Measurements from ENCODE around the gene HLA-DPB1.

Gene HLA-DPB1

DNA sequence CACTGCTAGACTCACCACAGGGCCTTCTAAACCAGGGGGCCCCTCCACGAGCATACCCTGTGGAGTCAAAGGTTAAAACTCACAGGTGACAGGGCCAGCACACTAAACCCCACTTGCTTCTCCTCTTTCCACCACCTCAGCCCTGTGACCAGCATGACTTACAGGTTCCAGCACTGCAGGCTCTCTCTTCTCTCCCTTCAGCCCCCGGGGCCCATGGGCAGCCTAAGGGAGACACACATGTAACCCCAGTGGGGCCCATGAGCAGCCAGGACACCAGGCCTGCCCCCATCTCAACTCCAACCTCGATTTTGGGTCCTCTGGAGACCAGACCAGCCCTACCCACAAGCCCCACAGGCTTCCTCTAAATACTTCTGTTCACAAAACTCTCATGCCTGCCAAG is 28.0 kb downstream of the HLA-DPB1 start:
- no peak for DNase-seq (ENCODE audit: low read depth in 2 of 2)

DNA sequence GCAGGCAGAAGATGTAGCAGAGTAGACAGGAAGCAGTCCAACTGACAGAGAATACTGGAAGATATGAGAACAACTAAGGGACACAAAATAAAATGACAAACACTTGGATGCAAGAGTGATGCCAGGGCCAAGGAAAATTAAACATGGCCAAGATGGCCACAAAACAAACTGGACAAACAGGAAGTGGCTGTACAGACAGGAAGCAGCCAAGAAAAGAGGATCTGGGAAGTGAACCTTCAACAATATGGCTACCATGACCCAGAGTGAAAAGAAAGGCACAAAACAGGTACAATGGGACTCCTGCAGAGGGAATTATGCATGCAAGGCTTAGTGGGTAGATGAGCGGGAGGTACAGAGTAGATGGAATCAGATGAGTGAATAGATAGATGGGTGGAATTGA is 29.1 kb downstream of the HLA-DPB1 start:
- DNase-seq (ENCODE audit: low read depth in 2 of 2): no peak

DNA sequence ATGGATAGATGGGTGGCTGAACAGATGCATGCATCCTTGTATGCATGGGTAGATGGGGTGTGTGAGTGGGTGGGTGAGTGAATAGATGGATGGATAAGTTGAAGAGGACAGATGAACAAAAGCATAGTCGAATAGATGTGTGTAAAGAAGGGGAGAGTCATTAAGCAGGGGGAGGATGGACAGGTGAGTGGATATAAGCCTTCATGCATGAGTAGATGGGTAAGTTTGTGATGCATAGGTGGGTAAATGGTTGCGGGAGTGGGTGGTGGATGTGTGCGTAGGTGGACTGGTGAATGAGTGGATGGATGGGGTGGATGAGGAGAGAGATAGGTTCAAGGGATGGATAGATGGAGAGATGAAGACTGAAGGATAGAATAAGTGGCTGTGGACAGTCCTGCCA is 29.6 kb downstream of the HLA-DPB1 start:
- DNase-seq (ENCODE audit: low read depth in 2 of 2): no peak

DNA sequence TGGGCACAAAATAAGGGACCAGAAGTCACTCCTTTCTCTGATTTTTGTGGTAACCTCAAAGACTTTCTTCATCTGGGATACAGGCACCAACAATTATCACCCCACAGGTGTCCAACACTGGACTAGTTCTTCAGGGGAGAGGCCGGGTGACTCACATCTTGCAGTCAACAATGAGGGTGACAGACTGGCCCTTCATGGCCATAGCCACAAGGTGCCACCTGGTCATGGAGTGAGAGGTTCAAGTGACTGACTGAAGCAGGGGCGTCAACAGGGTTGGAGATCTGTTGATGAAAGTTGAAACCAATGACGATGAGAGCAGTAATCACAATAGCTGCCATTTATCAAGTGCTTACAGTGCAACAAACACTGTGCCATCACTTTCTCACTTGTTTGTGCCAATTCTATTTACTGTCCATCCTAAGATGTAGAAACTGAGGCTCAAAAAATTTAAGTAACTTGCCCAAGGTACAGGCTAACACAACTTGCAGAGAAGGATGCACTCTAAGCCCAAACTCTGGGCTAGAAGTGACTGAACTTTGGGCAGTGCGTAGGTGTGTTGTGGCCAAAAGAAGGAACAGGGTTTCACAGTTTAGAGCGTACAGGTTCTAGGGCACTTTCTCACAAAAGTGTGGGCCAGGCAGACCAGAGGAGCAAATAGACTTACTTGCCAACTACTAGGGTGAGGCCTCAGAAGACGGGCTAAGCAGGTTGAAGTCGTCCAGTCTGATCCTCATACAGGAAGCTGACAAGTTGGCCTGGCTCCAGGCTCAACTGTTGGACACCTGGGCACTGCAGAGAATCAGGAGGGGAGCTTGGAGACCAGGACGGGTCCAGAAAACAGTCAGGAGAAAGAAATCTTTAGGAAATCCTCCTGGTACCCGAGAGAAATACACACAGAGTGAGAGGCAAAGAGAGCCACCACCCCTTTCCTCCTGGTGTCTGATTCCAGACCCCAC is 30.4 kb downstream of the HLA-DPB1 start:
- no peak for DNase-seq (ENCODE audit: low read depth in 2 of 2)

DNA sequence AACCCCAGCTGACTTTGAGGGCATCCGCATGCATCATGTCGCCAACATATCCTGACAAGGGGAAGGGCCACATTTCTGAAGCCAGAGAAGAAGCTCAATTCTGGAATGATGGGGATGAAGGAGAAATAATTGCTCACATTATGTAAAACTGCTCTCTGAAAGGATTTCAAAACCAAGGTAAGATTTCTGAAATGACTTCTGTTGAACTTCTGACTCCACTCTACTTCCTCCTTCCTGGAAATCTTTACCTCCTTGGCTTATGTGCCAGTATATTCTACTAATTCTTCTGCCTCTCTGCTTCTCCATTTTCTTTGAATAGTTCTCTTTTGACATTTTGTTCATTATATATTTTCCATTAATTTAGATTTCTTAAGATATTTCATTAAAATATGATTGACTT is 31.9 kb downstream of the HLA-DPB1 start:
- DNase-seq (ENCODE audit: low read depth in 2 of 2): no peak

DNA sequence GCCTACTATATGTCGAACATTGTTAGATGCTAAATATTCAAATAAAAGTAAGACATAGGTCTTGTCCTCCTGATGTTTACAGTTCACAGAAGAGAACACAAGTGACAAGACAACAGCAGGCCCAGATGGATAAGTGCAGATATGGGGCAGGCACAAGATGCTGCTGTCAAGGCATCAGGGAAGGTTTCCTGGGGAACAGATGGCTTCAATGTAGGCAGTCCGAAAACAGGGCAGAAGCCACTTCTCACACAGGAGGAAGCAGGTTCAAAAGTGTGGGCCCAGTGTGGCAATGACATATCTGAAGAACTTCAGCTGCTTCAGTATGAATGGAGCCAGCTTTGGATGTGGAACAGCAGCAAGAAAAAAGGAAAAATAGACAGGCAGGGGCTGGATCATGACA is 32.5 kb downstream of the HLA-DPB1 start:
- no peak for DNase-seq (ENCODE audit: low read depth in 2 of 2)

DNA sequence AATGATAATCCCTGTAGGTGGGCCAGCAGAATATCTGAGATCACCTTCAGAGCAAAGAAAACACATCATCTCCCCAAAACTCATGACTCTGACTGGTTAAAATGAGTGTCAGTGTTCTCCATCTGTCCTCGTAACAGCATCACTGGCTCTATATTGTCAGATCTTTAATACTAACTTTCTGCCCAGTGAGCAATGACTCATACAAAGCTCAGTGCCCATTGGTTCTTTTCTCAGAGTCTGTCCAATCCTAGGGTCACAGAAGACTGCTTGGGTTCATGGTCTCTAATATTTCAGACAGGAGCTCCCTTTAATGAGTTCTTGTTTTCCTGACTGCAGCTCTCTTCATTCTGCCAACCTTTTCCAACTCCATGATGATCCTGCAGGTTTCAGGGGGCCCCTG is 36.4 kb downstream of the HLA-DPB1 start:
- DNase-seq (ENCODE audit: low read depth in 2 of 2): no peak

DNA sequence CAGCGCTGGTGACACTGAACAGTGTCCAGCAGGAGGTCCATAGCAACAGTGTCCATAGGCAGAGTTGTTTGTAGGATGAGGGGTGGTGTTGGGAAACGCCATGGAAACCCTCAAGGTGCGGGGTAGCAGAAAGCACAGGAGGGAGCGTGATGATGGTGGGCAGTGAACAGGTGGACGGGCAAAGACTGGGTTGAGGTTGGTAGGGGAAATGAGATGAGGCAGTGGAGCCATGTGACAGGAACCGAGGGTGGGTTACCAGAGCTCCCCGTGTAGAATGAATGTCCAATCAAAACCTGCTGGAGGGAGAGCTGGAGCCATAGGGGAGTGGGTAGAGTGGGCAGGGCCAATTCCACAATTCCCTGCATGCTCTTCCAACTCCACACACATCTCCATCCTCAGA is 38.0 kb downstream of the HLA-DPB1 start:
- no peak for DNase-seq (ENCODE audit: low read depth in 2 of 2)

DNA sequence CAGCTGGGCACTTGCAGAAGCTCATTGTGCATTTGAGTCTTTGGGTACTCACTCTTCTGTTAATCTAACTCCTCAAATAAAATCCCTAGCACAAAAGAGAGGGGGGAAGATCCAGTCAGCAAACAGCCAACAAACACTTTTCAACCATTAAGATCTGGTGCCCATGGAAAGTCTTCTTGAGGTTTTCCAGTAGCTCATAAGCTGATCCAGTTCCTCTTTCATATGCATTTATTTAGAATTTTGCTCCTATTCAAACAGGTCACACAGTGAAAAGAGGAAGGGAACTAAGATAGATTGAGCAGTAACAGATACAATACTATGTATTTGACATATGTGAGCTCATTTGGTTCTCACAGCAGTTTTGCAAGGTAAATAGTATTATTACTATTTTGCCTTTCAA is 38.6 kb downstream of the HLA-DPB1 start:
- DNase-seq (ENCODE audit: low read depth in 2 of 2): no peak

DNA sequence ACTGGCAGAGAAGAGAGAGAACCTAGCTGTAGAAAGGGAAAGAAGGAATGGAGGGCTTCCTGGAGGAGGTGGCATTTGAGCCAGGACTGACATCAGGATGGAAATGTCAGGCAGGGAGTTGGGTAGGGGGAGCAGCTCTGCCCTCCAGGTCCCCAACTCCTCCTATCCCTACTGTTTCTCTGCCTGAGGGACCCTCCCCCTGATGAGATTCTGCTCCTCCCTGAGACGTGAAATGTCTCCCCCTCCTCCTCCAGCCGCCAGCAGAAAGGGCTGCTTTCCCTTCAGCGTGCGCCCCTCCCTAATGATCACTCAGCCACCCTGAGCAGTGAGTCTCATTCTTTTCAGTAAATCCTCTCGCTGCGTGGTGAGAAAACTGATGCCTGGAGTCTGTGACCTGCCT is 40.6 kb downstream of the HLA-DPB1 start:
- DNase-seq (ENCODE audit: low read depth in 2 of 2): no peak

DNA sequence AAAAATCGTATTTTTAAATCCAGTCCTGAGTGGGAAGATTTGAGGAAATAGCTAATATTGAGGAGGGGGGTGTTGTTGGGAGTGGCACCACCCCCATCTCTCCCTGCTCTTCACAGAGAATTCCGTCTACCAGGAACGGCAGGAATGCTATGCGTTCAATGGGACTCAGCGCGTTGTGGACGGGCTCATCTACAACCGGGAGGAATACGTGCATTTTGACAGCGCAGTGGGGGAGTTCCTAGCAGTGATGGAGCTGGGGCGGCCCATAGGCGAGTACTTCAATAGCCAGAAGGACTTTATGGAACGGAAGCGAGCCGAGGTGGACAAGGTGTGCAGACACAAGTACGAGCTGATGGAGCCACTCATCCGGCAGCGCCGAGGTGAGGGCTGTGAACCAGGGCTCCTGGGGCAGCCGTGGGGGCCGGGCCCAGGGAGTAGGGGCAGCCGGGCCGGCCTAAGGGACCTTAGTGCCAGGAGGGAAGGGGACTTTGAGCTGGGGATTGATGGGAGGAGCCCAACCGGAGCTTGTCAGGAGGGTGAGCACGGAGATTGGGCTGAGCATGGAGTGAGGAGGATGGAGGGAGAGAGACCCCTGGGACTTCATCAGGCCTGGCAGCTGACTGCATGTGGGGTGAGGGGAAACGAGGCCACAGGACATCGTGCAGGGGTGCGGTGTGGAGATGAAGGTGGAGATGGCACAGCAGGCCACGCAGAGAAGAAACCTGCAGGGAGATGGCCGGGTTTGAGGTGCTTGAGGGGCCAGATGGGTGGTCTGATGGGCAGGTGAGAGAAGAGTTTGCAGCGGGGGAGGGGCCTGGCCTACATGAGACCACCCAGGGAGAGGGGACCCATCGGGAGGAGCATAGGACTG is 41.3 kb downstream of the HLA-DPB1 start:
- no peak for DNase-seq (ENCODE audit: low read depth in 2 of 2)

DNA sequence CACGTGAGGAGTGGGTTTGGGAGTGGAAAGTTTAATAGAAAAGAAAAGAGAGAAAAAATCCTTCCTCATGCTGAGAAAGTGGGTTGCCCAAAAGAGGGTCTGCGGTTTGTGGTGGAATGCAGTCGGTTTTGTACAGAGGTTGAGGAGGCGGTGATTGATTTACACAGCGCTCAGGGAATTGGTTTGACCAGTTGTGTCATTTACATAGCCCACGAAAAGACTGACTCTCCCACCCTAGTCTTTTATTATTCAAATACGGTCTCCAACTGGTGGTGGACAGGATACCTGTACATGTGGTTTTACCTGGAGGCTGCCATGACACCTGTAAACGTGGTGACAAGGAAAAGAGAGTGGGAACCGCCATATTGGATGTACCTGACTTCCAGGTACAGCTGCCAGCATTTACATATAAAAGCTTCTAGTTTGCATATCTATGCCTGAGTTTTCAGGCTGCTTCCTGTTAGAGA is 42.1 kb downstream of the HLA-DPB1 start:
- no peak for DNase-seq (ENCODE audit: low read depth in 2 of 2)

DNA sequence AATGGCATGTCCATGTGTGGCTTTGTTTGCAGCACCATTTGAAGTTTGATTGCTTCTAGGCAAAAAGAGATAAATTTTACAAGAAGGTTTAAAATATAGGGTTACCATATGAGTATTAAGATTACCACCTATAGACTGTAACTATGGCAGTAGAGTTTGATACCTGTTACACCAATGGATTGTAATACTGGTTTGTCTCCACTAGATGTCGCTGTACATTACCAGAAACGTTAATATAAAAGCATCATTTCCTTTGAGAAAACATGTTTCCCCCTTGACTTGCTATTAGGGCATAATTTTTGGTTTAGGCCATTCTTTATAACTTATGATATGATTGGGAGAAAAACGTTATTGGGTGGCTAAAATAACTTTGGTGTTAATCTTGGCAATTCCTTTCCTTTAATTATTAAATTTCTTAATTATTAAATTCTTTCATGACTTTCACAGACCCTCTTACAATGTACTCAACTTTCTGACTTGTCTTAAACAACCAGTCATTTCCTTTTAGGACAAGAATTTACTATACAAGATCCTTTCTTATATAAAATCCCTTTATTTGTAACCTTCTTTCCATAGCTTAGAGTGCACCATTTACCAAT is 42.8 kb downstream of the HLA-DPB1 start:
- no peak for DNase-seq (ENCODE audit: low read depth in 2 of 2)

DNA sequence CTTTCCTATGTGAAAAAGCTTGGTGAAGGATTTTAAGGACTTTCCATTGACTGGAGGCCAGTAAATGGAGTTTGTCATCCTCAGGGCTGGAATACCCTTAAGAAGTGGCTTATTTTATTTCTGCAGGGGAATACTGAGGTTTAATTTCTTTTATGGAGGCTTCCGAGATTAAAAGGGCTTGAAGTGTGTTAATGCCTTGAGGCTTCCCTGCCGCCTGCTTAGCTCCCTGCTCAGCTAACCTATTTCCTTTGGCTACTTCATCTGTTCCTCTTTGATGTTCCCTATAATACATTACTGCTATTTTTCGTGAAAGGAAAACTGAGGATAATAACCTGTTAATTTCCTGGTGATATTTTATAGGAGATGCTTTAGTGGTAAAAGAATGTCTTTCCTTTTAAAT is 44.2 kb downstream of the HLA-DPB1 start:
- DNase-seq (ENCODE audit: low read depth in 2 of 2): no peak

DNA sequence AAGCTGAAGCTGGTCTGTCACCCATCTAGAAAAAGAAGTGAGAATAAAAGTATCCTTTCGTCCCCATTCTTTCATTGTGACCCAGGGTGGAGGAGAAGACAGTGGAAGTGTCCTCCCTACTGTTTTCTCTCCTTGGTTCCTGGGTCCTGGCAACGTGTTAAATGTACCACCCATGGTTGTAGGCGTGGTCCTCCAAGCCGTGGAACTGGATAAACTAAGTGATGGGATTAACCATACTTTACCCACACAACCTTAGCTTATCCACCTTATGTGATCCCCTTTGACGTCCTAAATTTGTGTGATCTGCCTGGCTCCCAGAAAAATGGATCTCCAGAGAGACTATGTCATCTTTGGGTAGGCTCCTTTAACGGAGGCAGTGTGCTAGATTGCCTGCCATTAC is 47.4 kb downstream of the HLA-DPB1 start:
- no peak for DNase-seq (ENCODE audit: low read depth in 2 of 2)

DNA sequence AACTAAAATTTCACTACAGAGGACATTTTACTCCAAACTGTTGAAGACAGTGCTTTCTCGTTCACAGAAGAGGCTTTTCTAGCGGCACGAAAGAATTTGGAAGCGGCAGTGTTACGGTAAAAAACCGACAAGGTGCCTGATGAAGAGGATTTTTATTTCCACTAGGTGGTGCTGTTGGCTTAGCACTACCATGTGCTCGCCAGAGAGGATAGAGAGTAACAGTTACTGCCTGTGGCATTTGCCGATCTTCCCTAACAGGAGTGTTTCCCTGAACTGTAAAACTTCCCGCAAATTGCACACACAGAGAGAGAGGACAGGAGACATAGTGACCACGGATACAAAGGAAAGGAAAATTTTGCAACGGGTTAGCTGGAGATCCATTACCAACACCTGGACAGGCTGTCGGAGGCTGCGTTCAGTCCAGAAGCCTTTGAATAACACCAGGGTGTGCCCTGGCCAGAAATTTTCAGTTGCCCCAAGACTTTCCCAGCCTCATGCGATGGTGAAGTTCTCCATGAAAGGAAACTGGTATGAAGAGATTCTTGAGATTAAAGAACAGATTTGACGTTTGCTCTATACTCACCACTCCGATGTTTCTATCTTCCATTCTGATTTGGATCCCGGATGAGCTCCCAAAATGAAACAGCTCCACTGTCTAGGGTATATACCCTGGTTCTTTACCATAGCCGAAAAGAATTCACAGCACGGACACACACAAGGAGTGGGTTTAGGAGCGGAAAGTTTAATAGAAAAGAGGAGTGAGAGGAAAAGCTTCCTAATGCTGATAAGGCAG is 48.1 kb downstream of the HLA-DPB1 start:
- no peak for DNase-seq (ENCODE audit: low read depth in 2 of 2)

DNA sequence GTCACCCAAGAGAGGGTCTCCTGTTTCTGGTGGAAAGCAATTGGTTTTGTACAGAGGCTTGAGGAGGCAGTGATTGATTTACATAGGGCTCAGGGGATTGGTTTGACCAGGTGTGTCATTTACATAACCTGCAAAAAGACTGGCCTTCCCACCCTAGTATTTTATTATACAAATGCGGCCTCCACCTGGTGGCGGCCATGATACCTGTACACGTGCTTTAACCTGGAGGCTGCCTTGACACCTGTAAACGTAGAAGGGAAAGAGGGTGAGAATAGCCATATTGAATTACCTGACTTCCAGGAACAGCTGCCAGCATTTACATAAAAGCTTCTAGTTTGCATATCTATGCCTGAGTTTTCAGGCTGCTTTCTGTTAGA is 48.7 kb downstream of the HLA-DPB1 start:
- DNase-seq (ENCODE audit: low read depth in 2 of 2): no peak

DNA sequence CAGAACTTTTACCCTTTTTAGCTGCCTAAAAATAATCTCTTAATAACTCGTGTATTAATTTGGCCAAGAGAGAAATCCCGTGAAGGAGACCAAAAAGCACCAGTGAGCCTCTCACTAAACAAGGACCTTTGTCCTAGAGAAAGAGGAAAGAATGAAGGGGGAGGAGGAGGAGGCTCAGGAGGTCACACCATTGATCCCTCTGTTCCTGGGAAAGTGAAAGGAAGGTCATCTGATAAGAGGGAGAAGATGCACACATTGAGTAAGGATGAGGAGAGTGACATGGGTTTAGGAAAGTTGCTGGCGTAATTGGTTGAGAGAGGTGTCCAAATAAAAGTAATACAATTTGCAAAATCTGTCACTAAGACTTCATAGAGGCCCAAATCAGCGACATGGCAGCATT is 49.2 kb downstream of the HLA-DPB1 start:
- no peak for DNase-seq (ENCODE audit: low read depth in 2 of 2)

DNA sequence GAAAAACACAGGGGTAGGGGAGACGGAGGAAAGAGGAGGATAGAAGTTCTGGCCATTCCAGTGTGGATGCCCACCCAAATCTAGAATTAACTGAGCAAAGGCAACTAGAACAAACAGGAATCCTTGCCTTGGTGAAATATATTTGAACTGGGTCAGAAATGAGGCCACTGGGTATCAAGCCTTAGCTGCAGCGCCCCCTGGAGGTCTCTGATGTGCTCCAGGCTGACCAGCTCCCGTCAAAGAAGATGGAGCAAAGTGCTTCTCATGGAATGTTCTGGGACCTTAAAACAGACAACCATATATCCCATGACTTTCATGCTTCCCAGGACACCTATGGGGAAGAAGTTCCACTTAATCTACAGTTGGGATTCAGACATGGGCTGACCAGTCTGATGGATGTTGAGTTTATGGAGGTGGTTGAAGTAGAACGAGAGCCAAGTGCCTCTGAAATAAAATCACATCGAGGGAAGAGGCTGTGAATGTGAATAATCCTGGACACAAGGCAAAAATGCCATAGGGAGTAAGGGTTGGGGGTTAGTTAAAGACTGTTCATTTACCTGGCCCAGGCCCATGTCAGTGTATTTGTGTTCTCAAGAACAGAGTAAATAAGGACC is 50.4 kb downstream of the HLA-DPB1 start:
- DNase-seq (ENCODE audit: low read depth in 2 of 2): peak; percentile 28 to 55

DNA sequence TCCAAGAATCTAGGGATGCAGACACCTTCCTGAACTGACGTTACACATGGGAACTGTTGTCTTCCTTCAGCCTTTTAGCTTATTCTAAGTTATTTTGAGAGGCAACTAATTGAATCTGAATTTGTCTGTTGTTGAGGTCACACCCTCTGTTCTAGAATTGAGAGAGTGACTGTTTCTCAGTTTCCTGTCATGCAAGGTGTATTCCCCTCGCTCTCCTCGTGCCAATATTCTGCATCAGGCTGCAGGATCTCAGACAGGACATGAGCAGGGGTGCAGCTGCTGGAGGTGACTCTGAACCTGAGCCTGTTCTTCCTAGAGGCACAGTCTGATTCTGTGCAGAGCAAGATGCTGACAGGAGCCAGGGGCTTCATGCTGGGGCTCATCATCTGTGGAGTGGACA is 52.5 kb downstream of the HLA-DPB1 start:
- DNase-seq (ENCODE audit: low read depth in 2 of 2): no peak

DNA sequence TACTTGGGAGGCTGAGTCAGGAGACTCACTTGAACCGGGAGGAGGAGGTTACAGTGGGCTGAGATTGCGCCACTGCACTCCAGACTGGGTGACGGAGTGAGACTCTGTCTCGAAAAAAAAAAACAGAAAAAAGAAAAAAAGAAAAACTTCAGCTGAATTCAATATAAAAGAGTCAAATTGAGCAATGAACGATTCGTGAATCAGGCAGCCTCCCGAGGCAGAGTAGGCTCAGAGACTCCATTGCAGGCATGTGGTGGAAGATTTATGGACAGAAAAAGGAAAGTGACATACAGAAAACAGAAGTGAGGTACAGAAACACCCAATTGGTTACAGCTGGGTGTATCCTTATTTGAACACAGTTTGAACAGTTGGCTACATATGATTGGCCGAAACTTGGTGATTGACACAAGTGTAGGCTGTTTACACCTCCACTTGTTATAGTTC is 56.3 kb downstream of the HLA-DPB1 start:
- no peak for DNase-seq (ENCODE audit: low read depth in 2 of 2)
